HepG2 (cell line): ENCODE results near the gene PRRT2. TPM values are rescaled to one million over a fixed set of nuclear protein-coding genes. Genes with fewer than 3 reads are reported as not detected.

ENCODE experiments used
- ATAC-seq: fragments of 200-7000 bp; cut with Tn5 transposase; 3 replicates; pipeline ENCODE4 v1.9.1; 2020; ENCODE audit warnings: mild to moderate bottlenecking, moderate library complexity
- BruUV-seq: library from RNA; stranded (reverse); fragments of 400-500 nt; replicated peaks from 2 replicates; lab custom pipeline; 2021; lab: Mats Ljungman, UMichigan
- CTCF ChIA-PET: fragments of 300-600 bp; formaldehyde crosslinking; extraction: SDS; loops from one replicate; lab custom pipeline; 2021; ENCODE audit warnings: low total read pairs, inconsistent platforms, low intra/inter-chr PET ratio; lab: Yijun Ruan, JAX
- POLR2A ChIA-PET: fragments of 350-600 bp; sonication (Branson Sonifier 250); formaldehyde crosslinking; loops from one replicate; lab custom pipeline; 2020; ENCODE audit warnings: antibody characterized with exemption, inconsistent platforms; lab: Yijun Ruan, JAX
- DNase-seq: peaks from one replicate; pipeline ENCODE4 v3.0.0-alpha.2; 2015; ENCODE audit warnings: low spot score
- FAIRE-seq: peaks from 3 replicates; lab custom pipeline; 2011; peaks lifted over from hg19 to GRCh38; lab: Jason Lieb, UNC
- H2AFZ ChIP-seq: one replicate; pipeline ENCODE4 v1.6.1; 2011; ENCODE audit warnings: low read length, inconsistent platforms
- H3K27ac ChIP-seq: fragments of 300-600 bp; 3 replicates; pipeline ENCODE4 v1.8.0; 2011; ENCODE audit warnings: mixed run types, mild to moderate bottlenecking, mixed read lengths, low read length, inconsistent platforms; ENCODE audit not compliant: insufficient read depth; ENCODE audit errors: extremely low read length
- H3K27me3 ChIP-seq, 2 experiments: fragments of 200-600 bp in 1 of 2; 2 replicates in 1 of 2; 3 replicates in 1 of 2; pipeline versions ENCODE4 v1.6.0 to v1.8.0; 2011; ENCODE audit warnings: low read length in 2 of 2, mild to moderate bottlenecking in 2 of 2, moderate library complexity in 2 of 2, inconsistent platforms in 1 of 2; ENCODE audit not compliant: insufficient read depth in 2 of 2, control insufficient read depth in 1 of 2
- H3K36me3 ChIP-seq, 2 experiments: fragments of 200-600 bp in 1 of 2; replicated peaks in 1 of 2; 2 replicates in 1 of 2; 3 replicates in 1 of 2; pipeline versions ENCODE4 v1.5.1 to v1.8.0; 2011; ENCODE audit warnings: low read length in 2 of 2, inconsistent platforms in 1 of 2; ENCODE audit not compliant: insufficient read depth in 2 of 2, control insufficient read depth in 1 of 2
- H3K4me1 ChIP-seq: 2 replicates; pipeline ENCODE4 v1.5.1; 2012; ENCODE audit warnings: low read length, inconsistent platforms; ENCODE audit not compliant: insufficient read depth
- H3K4me2 ChIP-seq: 2 replicates; pipeline ENCODE4 v1.6.0; 2011; ENCODE audit warnings: low read depth, low read length, inconsistent platforms
- H3K4me3 ChIP-seq, 3 experiments: fragments of 200-600 bp in 1 of 3; sonication (generic), shearing (Covaris generic) in 1 of 3; replicated peaks in 1 of 3; 2 replicates each; pipeline ENCODE4 v1.5.1; 2011 to 2016; ENCODE audit warnings: low read length in 3 of 3, inconsistent platforms in 2 of 3, low read depth in 2 of 3, mild to moderate bottlenecking in 2 of 3, control low read depth in 1 of 3, mixed read lengths in 1 of 3; ENCODE audit not compliant: insufficient read depth in 1 of 3
- H3K79me2 ChIP-seq: one replicate; pipeline ENCODE4 v1.6.1; 2011; ENCODE audit warnings: low read length, inconsistent platforms; ENCODE audit not compliant: insufficient read depth
- H3K9ac ChIP-seq: 2 replicates; pipeline ENCODE4 v1.6.0; 2011; ENCODE audit warnings: mild to moderate bottlenecking, low read depth, low read length, inconsistent platforms; ENCODE audit not compliant: insufficient read depth
- H3K9me3 ChIP-seq: 2 replicates; pipeline ENCODE4 v1.5.1; 2012; ENCODE audit warnings: mild to moderate bottlenecking, low read length
- H4K20me1 ChIP-seq: 2 replicates; pipeline ENCODE4 v1.6.0; 2011; ENCODE audit warnings: inconsistent platforms, mild to moderate bottlenecking, low read length, moderate library complexity; ENCODE audit not compliant: insufficient read depth
- IKZF1 ChIP-seq: fragments of 450-650 bp; IDR thresholded peaks from 2 replicates; pipeline ENCODE4 v1.7.1; 2016
- KAT7 ChIP-seq: IDR thresholded peaks from 2 replicates; pipeline ENCODE4 v1.6.1; 2018; ENCODE audit warnings: borderline replicate concordance, missing compliant biosample characterization
- MBNL3 ChIP-seq: fragments of 250-450 bp; sonication (Bioruptor Pico); conservative IDR thresholded peaks from 2 replicates; pipeline ENCODE4 v1.8.0; 2022; ENCODE audit warnings: mild to moderate bottlenecking, inconsistent platforms
- NKX3-1 ChIP-seq: sonication (generic); formaldehyde crosslinking; IDR thresholded peaks from 2 replicates; pipeline ENCODE4 v1.5.0; 2020; ENCODE audit warnings: missing genetic modification reagents
- PLSCR1 ChIP-seq: sonication (generic); formaldehyde crosslinking; IDR thresholded peaks from 2 replicates; pipeline ENCODE4 v1.5.0; 2020; ENCODE audit warnings: missing genetic modification reagents, mild to moderate bottlenecking, borderline replicate concordance
- PRPF4 ChIP-seq: fragments of 200-400 bp; formaldehyde crosslinking; IDR thresholded peaks from 2 replicates; pipeline ENCODE4 v1.6.1; 2016; ENCODE audit warnings: low read length, low read depth; ENCODE audit not compliant: poor library complexity, severe bottlenecking
- SOX13 ChIP-seq, 3 experiments: fragments of 450-650 bp in 1 of 3; sonication (generic) in 1 of 3; formaldehyde crosslinking in 1 of 3; IDR thresholded peaks in 2 of 3; conservative IDR thresholded peaks in 1 of 3; 2 replicates each; pipeline versions ENCODE4 v1.5.0 to v1.6.1; 2016 to 2020; ENCODE audit warnings: antibody characterized with exemption in 1 of 3, mild to moderate bottlenecking in 1 of 3, missing compliant biosample characterization in 1 of 3, missing genetic modification reagents in 1 of 3, moderate library complexity in 1 of 3
- TAF15 ChIP-seq: fragments of 200-400 bp; formaldehyde crosslinking; IDR thresholded peaks from one replicate; pipeline ENCODE4 v1.6.1; 2018; ENCODE audit warnings: mild to moderate bottlenecking, low read depth, low read length; ENCODE audit not compliant: poor library complexity, severe bottlenecking
- TEAD3 ChIP-seq: optimal IDR thresholded peaks from 2 replicates; pipeline ENCODE3; 2016; ENCODE audit warnings: borderline replicate concordance
- ZGPAT ChIP-seq: IDR thresholded peaks from 2 replicates; pipeline ENCODE4 v1.6.1; 2016; ENCODE audit warnings: mild to moderate bottlenecking
- ZNF543 ChIP-seq: sonication (generic); formaldehyde crosslinking; IDR thresholded peaks from 2 replicates; pipeline ENCODE4 v1.4.0; 2020; ENCODE audit warnings: mild to moderate bottlenecking, missing genetic modification reagents
- WGBS: methylation state at CpG from one replicate; pipeline ENCODE4 v1.1.6; 2017; ENCODE audit warnings: low lambda C conversion rate; 5-methylcytosine and 5-hydroxymethylcytosine counted together
- in situ Hi-C: cut with HindIII; loops from 2 replicates; pipeline ENCODE4 v1.10.0; 2017; ENCODE audit warnings: low pct_unique_long_range_greater_than_20kb; ENCODE audit not compliant: extremely low pct_ligation_motif_present
- intact Hi-C: fragments of 100-400 bp; cut with micrococcal nuclease; formaldehyde crosslinking; loops from one replicate; pipeline ENCODE4 v1.10.0; 2022; ENCODE audit not compliant: unreplicated experiment
- polyA plus RNA-seq, 8 experiments: library from polyadenylated mRNA; depleted of rRNA in 3 of 8; stranded (reverse) in 7 of 8; unstranded in 1 of 8; fragments of >200 nt; fragmentation: Illumina TruSeq in 4 of 8; extraction: Trizol in 4 of 8; gene quantifications; 2 replicates each; pipeline versions ENCODE4 v1.2.1 to v1.2.3, GENCODE V29; 2011 to 2016; ENCODE audit warnings: low read depth in 4 of 8, missing spikeins in 1 of 8, mixed read lengths in 1 of 8; ENCODE audit not compliant: insufficient read depth in 1 of 8
- total RNA-seq, 5 experiments: library from RNA; depleted of rRNA; stranded (reverse); fragments of >200 nt; fragmentation: Illumina TruSeq; extraction: Trizol; gene quantifications; 2 replicates each; pipeline ENCODE4 v1.2.3, GENCODE V29; 2016; ENCODE audit warnings: low read depth in 1 of 5

PRRT2 gene
- total and polyA plus RNA-seq, 2 of the 13 experiments (the other 11 are each of a cell fraction or from before 2014, with no cell fraction given) = 0.51 to 1.1 TPM

- no peak overlapping the region for H3K4me3 ChIP-seq
- no peaks in the 10 kb centered on the region for H4K20me1 ChIP-seq
- in situ Hi-C loops (no loop called here), intact Hi-C loops (no loop called here)
- H3K79me2 ChIP-seq = no peaks in the 10 kb centered on the region
- no peak overlapping the region for H3K27ac ChIP-seq
- H2AFZ ChIP-seq = no peak overlapping the region
- TF ChIP-seq PLSCR1 (CRISPR knock-in tag) = no peak
- TF ChIP-seq KAT7 (CRISPR knock-in tag) = no peak
- no peak for TF ChIP-seq MBNL3
- TF ChIP-seq ZNF543 (CRISPR knock-in tag) = no peak
- no peak for TF ChIP-seq TAF15
- no peak for TF ChIP-seq SOX13 (IDR thresholded peaks at IDR 0.05)
- TF ChIP-seq SOX13 (CRISPR knock-in tag; conservative IDR thresholded peaks at IDR 0.05 in 1 of 2, IDR thresholded peaks at IDR 0.05 in 1 of 2) = no peak
- TF ChIP-seq PRPF4 = no peak
- no peak for TF ChIP-seq ZGPAT
- no peak for TF ChIP-seq IKZF1
- no peak for TF ChIP-seq TEAD3 (CRISPR knock-in tag)
- no peak for TF ChIP-seq NKX3-1 (CRISPR knock-in tag)
- FAIRE-seq = no peak
- BruUV-seq = no TSS peak
- H3K27me3 ChIP-seq = no peaks in the 10 kb centered on the region
- H3K9ac ChIP-seq = no peak overlapping the region
- DNase-seq = no peak
- ATAC-seq = no peak
- no peak overlapping the region for H3K4me2 ChIP-seq
- no peaks in the 10 kb centered on the region for H3K4me1 ChIP-seq
- WGBS = 98% methylated on average over 3 of the region's 15 CpGs
- ChIA-PET POLR2A (interaction anchor here (1.4 kb wide), 1 partner anchor 12 kb away, joined by 3 read pairs; no protein-coding TSS in a partner anchor), CTCF (interaction anchor here (0.6 kb wide), 1 partner anchor 130 kb away, joined by 3 read pairs; no protein-coding TSS in a partner anchor)
- peaks cover 5 to 13% of the 10 kb centered on the region in 2 experiments; a peak in 4 of 5 replicates for H3K36me3 ChIP-seq
- H3K9me3 ChIP-seq = no peaks in the 10 kb centered on the region
These were observed 24.6 kb downstream of the PRRT2 start for GRCh38 chr16:29836623-29837022.
